Common myeloid progenitor, CD34-positive (primary cell): ENCODE measurements around the gene TLK2.
"Not testable (repeated sequence)": the region's sequence is repeated elsewhere in the genome, so short reads cannot be mapped to it uniquely, and the experiment has no call there.

ENCODE experiments used
- CTCF ChIA-PET: fragments of 350-600 bp; sonication (Branson Sonifier 250); formaldehyde crosslinking; loops from one replicate; lab custom pipeline; 2021; ENCODE audit warnings: antibody characterized with exemption; lab: Charles Lee
- POLR2A ChIA-PET: fragments of 350-600 bp; sonication (Branson Sonifier 250); formaldehyde crosslinking; loops from one replicate; lab custom pipeline; 2021; ENCODE audit warnings: antibody characterized with exemption; lab: Charles Lee
- DNase-seq, 3 donors: peaks; one replicate each; pipeline versions ENCODE4 v3.0.0 to v3.0.0-alpha.2; 2013
- H3K27ac ChIP-seq, 2 experiments: 1 replicate in 1 of 2; 2 replicates in 1 of 2; pipeline ENCODE4 v1.7.0; 2013; ENCODE audit warnings: inconsistent platforms in 2 of 2, low read length in 2 of 2, mild to moderate bottlenecking in 2 of 2, low read depth in 1 of 2, moderate library complexity in 1 of 2; ENCODE audit not compliant: severe bottlenecking in 2 of 2, insufficient read depth in 1 of 2, poor library complexity in 1 of 2
- H3K27me3 ChIP-seq, 5 experiments: replicated peaks in 2 of 5; 1 replicate in 3 of 5; 2 replicates in 2 of 5; pipeline versions ENCODE4 v1.6.1 to v1.7.0; 2013; ENCODE audit warnings: low read length in 4 of 5, mild to moderate bottlenecking in 2 of 5, moderate library complexity in 2 of 5, inconsistent platforms in 1 of 5; ENCODE audit not compliant: insufficient read depth in 5 of 5, control insufficient read depth in 4 of 5
- H3K36me3 ChIP-seq, 4 experiments: 1 replicate in 2 of 4; 2 replicates in 2 of 4; pipeline versions ENCODE4 v1.6.1 to v1.7.0; 2013; ENCODE audit warnings: low read length in 3 of 4, control low read depth in 1 of 4, mild to moderate bottlenecking in 1 of 4; ENCODE audit not compliant: control insufficient read depth in 4 of 4, insufficient read depth in 4 of 4
- H3K4me1 ChIP-seq, 4 experiments: 1 replicate in 3 of 4; 2 replicates in 1 of 4; pipeline versions ENCODE4 v1.6.1 to v1.7.1; 2013; ENCODE audit warnings: low read length in 3 of 4, mild to moderate bottlenecking in 3 of 4, control low read depth in 1 of 4, inconsistent platforms in 1 of 4, moderate library complexity in 1 of 4; ENCODE audit not compliant: control insufficient read depth in 4 of 4, insufficient read depth in 4 of 4; ENCODE audit errors: control extremely low read depth in 1 of 4
- H3K4me3 ChIP-seq, 7 experiments: 1 replicate in 4 of 7; 2 replicates in 3 of 7; pipeline versions ENCODE4 v1.5.1 to v1.7.0; 2013; ENCODE audit warnings: mild to moderate bottlenecking in 7 of 7, low read length in 6 of 7, moderate library complexity in 6 of 7, inconsistent platforms in 2 of 7, low read depth in 2 of 7, control low read depth in 1 of 7; ENCODE audit not compliant: insufficient read depth in 4 of 7, control insufficient read depth in 1 of 7; ENCODE audit errors: extremely low read depth in 1 of 7
- H3K9me3 ChIP-seq, 5 experiments: 1 replicate in 4 of 5; 2 replicates in 1 of 5; pipeline versions ENCODE4 v1.6.1 to v1.7.1; 2013; ENCODE audit warnings: low read length in 4 of 5, mild to moderate bottlenecking in 2 of 5, inconsistent platforms in 1 of 5, low read depth in 1 of 5, moderate library complexity in 1 of 5; ENCODE audit not compliant: control insufficient read depth in 4 of 5, insufficient read depth in 2 of 5; ENCODE audit errors: control extremely low read depth in 1 of 5
- WGBS: methylation state at CpG from one replicate; pipeline ENCODE4 v1.1.5; 2013; ENCODE audit not compliant: insufficient coverage; 5-methylcytosine and 5-hydroxymethylcytosine counted together

The TLK2 gene

DNA sequence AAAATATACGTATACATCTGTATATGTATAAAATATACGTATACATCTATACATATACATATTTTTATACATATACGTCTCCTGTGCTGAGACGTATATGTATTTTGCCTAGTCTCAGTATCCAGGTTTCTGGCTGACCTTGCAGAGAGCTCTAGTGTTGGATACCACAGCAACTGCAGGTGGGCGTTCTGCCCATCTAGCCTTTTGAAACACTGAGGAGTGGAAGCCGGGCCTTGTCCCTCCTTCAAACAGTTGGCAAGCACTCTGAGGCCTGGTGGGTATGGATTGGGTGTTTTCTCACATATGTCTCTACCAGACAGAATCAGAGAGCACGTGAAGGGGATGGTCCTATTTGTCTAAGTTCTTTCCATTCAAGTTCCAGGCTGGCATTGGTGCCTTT is 109.5 kb downstream of the TLK2 start:
- H3K27ac ChIP-seq: no peak overlapping the region
- H3K9me3 ChIP-seq: peaks cover 0 to 3% (median 0%) of the 10 kb centered on the region in 5 experiments
- H3K4me3 ChIP-seq: no peak overlapping the region
- no peak for DNase-seq
- H3K4me1 ChIP-seq: no peaks in the 10 kb centered on the region
- ChIA-PET CTCF (no interaction called here), POLR2A (no interaction called here)
- peaks cover 18 to 62% (median 38%) of the 10 kb centered on the region in 4 experiments for H3K36me3 ChIP-seq
- H3K27me3 ChIP-seq: no peaks in the 10 kb centered on the region
- WGBS: 100% methylated on average over 3 of the region's 7 CpGs

DNA sequence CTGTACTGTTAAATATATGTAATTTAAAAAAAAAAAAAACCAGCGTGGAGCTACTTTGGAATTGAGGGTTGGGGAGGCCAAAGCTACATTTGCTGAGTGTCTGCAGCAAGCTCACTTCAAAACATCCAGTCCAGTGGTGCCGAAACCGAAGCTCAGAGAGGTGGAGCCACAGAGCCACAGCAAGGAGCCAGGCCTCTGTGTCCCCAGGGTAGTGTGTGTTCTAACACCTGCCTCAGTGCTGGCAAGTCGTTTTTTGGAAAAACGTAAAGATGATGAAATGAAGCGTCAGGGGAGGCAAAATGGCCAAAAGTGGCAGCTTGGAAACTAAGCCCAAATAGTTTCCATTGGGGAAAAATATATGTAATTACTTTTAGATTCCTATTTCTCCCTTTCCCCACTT is 112.7 kb downstream of the TLK2 start:
- H3K27ac ChIP-seq: no peak overlapping the region
- ChIA-PET POLR2A (interaction anchor here (0.6 kb wide), 1 partner anchor 57 kb away, joined by 4 read pairs; no protein-coding TSS in a partner anchor), CTCF (interaction anchor here (0.6 to 1.7 kb wide), 2 partner anchors 11 to 19 kb away, joined by 3 to 4 read pairs; no protein-coding TSS in a partner anchor)
- H3K4me3 ChIP-seq: no peak overlapping the region
- H3K4me1 ChIP-seq: no peaks in the 10 kb centered on the region
- H3K27me3 ChIP-seq: no peaks in the 10 kb centered on the region
- peaks cover 18 to 74% (median 54%) of the 10 kb centered on the region in 4 experiments for H3K36me3 ChIP-seq
- no peak for DNase-seq
- 97% methylated on average over 5 of the region's 6 CpGs for WGBS
- H3K9me3 ChIP-seq: peaks cover 2 to 26% (median 12%) of the 10 kb centered on the region in 5 experiments

DNA sequence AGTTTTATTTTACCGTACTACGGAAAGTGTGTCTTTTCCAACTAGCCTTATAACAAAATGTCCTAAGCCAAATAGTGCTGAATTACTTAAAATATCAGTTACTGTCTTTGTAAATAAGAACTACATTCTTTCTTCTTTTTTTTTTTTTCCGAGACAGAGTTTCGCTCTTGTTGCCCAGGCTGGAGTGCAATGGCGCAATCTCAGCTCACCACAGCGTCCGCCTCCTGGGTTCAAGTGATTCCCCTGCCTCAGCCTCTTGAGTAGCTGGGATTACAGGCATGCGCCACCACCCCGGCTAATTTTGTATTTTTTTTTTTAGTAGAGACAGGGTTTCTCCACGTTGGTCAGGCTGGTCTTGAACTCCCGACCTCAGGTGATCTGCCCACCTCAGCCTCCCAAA is 113.2 kb downstream of the TLK2 start:
- H3K27me3 ChIP-seq, H3K27ac ChIP-seq, DNase-seq, H3K4me3 ChIP-seq, H3K4me1 ChIP-seq: not testable (repeated sequence)
- CTCF ChIA-PET: interaction anchor here (0.6 to 1.7 kb wide), 2 partner anchors 12 to 19 kb away, joined by 3 to 4 read pairs; no protein-coding TSS in a partner anchor
- peaks cover 3 to 30% (median 14%) of the 10 kb centered on the region in 5 experiments for H3K9me3 ChIP-seq
- 100% methylated on average over 2 of the region's 11 CpGs for WGBS
- H3K36me3 ChIP-seq: peaks cover 23 to 75% (median 57%) of the 10 kb centered on the region in 4 experiments
- POLR2A ChIA-PET: interaction anchor here (0.6 kb wide), 1 partner anchor 57 kb away, joined by 4 read pairs; no protein-coding TSS in a partner anchor

DNA sequence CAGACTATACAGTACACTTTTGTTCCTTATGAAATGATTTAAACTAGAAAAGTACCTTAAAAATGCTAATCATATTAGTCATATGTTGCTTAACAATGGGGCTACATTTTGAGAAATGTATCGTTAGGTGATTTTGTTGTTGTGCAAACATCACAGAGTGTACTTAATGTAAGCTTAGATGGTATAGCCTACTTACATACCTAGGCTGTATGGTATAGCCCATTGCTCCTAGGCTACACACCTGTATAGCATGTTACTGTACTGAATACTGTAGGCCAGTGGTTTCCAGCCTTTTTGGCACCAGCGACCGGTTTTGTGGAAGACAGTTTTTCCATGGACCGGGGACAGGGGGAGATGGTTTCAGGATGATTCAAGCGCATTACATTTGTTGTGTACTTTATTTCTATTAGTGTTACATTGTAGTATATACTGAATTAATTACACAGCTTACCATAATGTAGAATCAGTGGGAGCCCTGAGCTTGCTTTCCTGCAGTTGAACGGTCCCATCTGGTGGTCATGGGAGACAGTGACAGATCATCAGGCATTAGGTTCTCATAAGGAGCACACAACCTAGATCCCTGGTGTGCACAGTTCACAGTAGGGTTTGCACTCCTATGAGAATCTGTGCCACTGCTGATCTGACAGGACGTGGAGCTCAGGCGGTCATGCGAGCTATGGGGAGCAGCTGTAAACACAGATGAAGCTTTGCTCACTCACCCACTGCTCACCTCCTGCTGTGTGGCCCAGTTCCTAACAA is 113.9 kb downstream of the TLK2 start:
- H3K27ac ChIP-seq: no peak overlapping the region

DNA sequence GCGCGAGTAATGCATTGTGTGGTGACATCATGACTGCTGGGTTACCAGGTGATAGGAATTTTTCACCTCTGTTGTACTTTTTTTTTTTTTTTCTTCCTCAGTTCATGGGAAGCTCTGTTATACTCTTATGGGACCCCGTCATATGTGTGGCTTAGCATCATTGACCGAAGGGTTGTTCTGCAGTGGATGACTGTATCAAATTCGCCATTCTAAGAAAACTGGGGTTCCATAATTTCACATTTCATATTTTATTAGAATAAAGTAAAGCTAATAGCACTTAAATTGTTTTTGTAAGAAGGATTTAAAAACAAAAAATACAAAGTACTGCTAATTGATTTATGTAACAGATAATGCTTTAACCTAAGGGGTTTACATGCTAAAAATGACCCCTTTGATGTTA is 116.9 kb downstream of the TLK2 start:
- H3K27ac ChIP-seq: no peak overlapping the region
- 100% methylated on average over 2 of the region's 5 CpGs for WGBS
- H3K9me3 ChIP-seq: peaks cover 9 to 34% (median 14%) of the 10 kb centered on the region in 5 experiments
- H3K4me1 ChIP-seq: no peaks in the 10 kb centered on the region
- peak; percentile 3 to 41 (median 10) for DNase-seq
- POLR2A ChIA-PET: no interaction called here
- peaks cover 31 to 85% (median 65%) of the 10 kb centered on the region in 4 experiments for H3K36me3 ChIP-seq
- CTCF ChIA-PET: interaction anchor here (3.2 kb wide), 1 partner anchor 18 kb away, joined by 8 read pairs; no protein-coding TSS in a partner anchor
- H3K27me3 ChIP-seq: no peaks in the 10 kb centered on the region
- H3K4me3 ChIP-seq: peak overlapping the region in 2 of 7 experiments; percentile 20 to 32

More for the DNA sequence above, 113.9 kb downstream of the TLK2 start:
- Histone ChIP-seq H3K9me3 (peaks cover 9 to 34% (median 14%) of the 10 kb centered on the region in 5 experiments), H3K4me1 (no peaks in the 10 kb centered on the region), H3K36me3 (peaks cover 30 to 75% (median 58%) of the 10 kb centered on the region in 4 experiments), H3K27me3 (no peaks in the 10 kb centered on the region), H3K4me3 (no peak overlapping the region)
- WGBS: 96% methylated on average over 5 of the region's 9 CpGs
- ChIA-PET POLR2A (no interaction called here), CTCF (interaction anchor here (0.6 to 3.2 kb wide), 3 partner anchors 9 to 80 kb away, joined by 3 to 8 read pairs (median 4); no protein-coding TSS in a partner anchor)
- DNase-seq: no peak

DNA sequence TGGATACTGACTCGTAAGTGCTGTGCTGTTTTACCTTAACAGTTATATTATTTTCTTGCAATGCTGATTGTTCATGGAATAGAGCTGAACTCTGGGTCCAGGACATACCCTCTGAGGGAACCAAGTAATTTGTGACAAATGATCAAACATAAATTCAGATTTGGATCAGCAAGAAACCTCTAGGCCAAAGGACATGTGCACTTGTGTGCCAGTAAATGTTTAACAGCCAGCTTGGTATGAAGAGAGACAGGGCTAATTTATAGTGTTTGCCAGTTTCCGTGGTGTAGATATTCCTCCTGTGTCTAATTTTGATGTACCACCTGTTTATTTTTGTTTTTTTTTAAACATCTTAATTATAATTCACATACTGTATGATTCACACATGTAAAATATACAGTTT is 118.0 kb downstream of the TLK2 start:
- Histone ChIP-seq H3K4me3 (no peak overlapping the region), H3K27ac (no peak overlapping the region), H3K9me3 (peaks cover 9 to 34% (median 14%) of the 10 kb centered on the region in 5 experiments), H3K4me1 (no peaks in the 10 kb centered on the region), H3K27me3 (no peaks in the 10 kb centered on the region), H3K36me3 (peaks cover 37 to 86% (median 64%) of the 10 kb centered on the region in 4 experiments)
- CTCF ChIA-PET: interaction anchor here (1.6 kb wide), 1 partner anchor 97 kb away, joined by 3 read pairs; no protein-coding TSS in a partner anchor
- WGBS: no CpG with 5 or more reads among the region's 2 CpGs
- POLR2A ChIA-PET: interaction anchor here (0.7 kb wide), 2 partner anchors 14 to 45 kb away, joined by 3 read pairs; no protein-coding TSS in a partner anchor
- DNase-seq: no peak
